Left ventricle myocardium inferior (tissue), 1 donor: ENCODE measurements around the gene TSPEAR. TPM values are rescaled to one million over a fixed set of nuclear protein-coding genes. Genes with fewer than 3 reads are reported as not detected.

ENCODE experiments used
- DNase-seq: peaks from one replicate; pipeline ENCODE4 v3.0.0-alpha.2; 2020
- H3K27ac ChIP-seq: fragments of 200-600 bp; replicated peaks from 2 replicates; pipeline ENCODE4 v1.8.0; 2021
- H3K27me3 ChIP-seq: fragments of 200-600 bp; 2 replicates; pipeline ENCODE4 v1.8.0; 2021; ENCODE audit warnings: low read depth
- H3K36me3 ChIP-seq: fragments of 200-600 bp; 2 replicates; pipeline ENCODE4 v1.8.0; 2021
- H3K4me1 ChIP-seq: fragments of 200-600 bp; 2 replicates; pipeline ENCODE4 v1.8.0; 2021
- H3K4me3 ChIP-seq: fragments of 200-600 bp; 2 replicates; pipeline ENCODE4 v1.8.0; 2021; ENCODE audit warnings: mild to moderate bottlenecking, moderate library complexity
- H3K9me3 ChIP-seq: fragments of 200-600 bp; replicated peaks from 2 replicates; pipeline ENCODE4 v1.8.0; 2021
- intact Hi-C: fragments of 100-400 bp; cut with micrococcal nuclease; formaldehyde crosslinking; loops from one replicate; pipeline ENCODE4 v1.11.0; 2022
- total RNA-seq: library from RNA; stranded (reverse); fragmentation: NEBNext Ultra II Directional; extraction: Animal tissue kit (Norgen Biotek cat#: 25700); gene quantifications from one replicate; pipeline ENCODE4 v1.2.1, GENCODE V29; 2021
- TF ChIP-seq, protein P1 (sequence below): fragments of 200-600 bp; IDR thresholded peaks from 2 replicates; pipeline ENCODE4 v1.8.0; 2021; ENCODE audit warnings: antibody characterized with exemption, mild to moderate bottlenecking, borderline replicate concordance
- donor health status: DM: no; HTN: yes; CAD: no; lungs with severe emphysema.

The TSPEAR gene
- total RNA-seq, 1 donor from 2014 or later, result 3.3 TPM

GRCh38 chr21:44609193-44609592 is 102.2 kb downstream of the TSPEAR start:
- Histone ChIP-seq H3K4me1 (no peaks in the 10 kb centered on the region), H3K4me3 (no peak overlapping the region), H3K27ac (no peak overlapping the region), H3K27me3 (peaks cover 23% of the 10 kb centered on the region), H3K9me3 (peaks cover 41% of the 10 kb centered on the region), H3K36me3 (no peaks in the 10 kb centered on the region)
- TF ChIP-seq, protein P1, sequence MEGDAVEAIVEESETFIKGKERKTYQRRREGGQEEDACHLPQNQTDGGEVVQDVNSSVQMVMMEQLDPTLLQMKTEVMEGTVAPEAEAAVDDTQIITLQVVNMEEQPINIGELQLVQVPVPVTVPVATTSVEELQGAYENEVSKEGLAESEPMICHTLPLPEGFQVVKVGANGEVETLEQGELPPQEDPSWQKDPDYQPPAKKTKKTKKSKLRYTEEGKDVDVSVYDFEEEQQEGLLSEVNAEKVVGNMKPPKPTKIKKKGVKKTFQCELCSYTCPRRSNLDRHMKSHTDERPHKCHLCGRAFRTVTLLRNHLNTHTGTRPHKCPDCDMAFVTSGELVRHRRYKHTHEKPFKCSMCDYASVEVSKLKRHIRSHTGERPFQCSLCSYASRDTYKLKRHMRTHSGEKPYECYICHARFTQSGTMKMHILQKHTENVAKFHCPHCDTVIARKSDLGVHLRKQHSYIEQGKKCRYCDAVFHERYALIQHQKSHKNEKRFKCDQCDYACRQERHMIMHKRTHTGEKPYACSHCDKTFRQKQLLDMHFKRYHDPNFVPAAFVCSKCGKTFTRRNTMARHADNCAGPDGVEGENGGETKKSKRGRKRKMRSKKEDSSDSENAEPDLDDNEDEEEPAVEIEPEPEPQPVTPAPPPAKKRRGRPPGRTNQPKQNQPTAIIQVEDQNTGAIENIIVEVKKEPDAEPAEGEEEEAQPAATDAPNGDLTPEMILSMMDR, result no peak
- intact Hi-C loops, result no loop called here
- no peak for DNase-seq

- H3K27me3 ChIP-seq, result peaks cover 28% of the 10 kb centered on the region
- H3K27ac ChIP-seq, result no peak overlapping the region
- TF ChIP-seq, protein P1, result no peak
- intact Hi-C loops, result no loop called here
- H3K4me3 ChIP-seq, result no peak overlapping the region
- no peak for DNase-seq
- peaks cover 36% of the 10 kb centered on the region for H3K9me3 ChIP-seq
- no peaks in the 10 kb centered on the region for H3K36me3 ChIP-seq
- H3K4me1 ChIP-seq, result no peaks in the 10 kb centered on the region
These were observed 104.9 kb downstream of the TSPEAR start for GRCh38 chr21:44606495-44606894.

DNA sequence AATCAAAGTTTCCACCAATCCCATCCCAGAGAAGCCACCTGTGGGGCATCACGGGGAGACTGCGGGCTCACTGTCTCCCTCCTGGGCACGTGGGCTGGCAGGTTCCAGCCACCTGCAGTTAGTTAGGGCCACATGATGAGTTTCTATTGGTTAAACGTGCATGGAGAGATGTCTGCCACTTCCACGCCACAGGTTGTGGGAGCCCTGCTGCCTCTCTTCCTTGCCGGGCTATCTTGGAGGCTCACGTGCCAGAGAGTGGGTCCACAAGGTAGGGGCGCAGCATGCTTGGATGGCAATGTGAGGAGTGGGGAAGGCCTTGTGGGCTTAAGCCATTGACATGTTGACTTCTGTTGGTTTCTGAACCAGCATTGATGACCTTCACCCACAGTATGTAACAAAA is 107.5 kb downstream of the TSPEAR start:
- intact Hi-C loops, result no loop called here
- TF ChIP-seq, protein P1, result no peak
- Histone ChIP-seq H3K27me3 (peaks cover 48% of the 10 kb centered on the region), H3K36me3 (no peaks in the 10 kb centered on the region), H3K4me3 (no peak overlapping the region), H3K4me1 (no peaks in the 10 kb centered on the region), H3K9me3 (peaks cover 10% of the 10 kb centered on the region), H3K27ac (no peak overlapping the region)
- no peak for DNase-seq

- TF ChIP-seq, protein P1, result no peak
- peaks cover 12% of the 10 kb centered on the region for H3K9me3 ChIP-seq
These were observed 108.1 kb downstream of the TSPEAR start for GRCh38 chr21:44603109-44603875.

DNA sequence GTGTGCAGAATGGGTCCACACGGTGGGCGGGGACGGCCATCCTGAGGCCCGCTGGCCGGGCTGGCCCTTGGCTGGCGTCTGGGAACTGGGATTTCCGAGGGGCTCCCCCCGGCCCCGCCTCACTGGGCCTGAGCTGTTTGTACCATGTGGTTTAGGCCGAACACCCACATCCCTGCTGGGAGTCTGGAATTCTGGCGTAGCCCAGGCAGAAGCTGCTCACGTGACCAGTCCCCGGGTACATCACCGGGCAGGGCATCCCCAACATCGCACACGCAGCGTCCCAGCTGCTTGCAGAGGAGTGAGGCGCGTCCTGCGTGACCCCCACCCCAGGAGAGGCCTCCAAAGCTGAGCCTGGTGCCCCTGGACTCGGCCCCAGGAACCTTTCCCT is 108.9 kb downstream of the TSPEAR start:
- peaks cover 15% of the 10 kb centered on the region for H3K9me3 ChIP-seq
- no peaks in the 10 kb centered on the region for H3K36me3 ChIP-seq
- H3K27ac ChIP-seq, result no peak overlapping the region
- no peak for DNase-seq
- peaks cover 56% of the 10 kb centered on the region for H3K27me3 ChIP-seq
- no peaks in the 10 kb centered on the region for H3K4me1 ChIP-seq
- TF ChIP-seq, protein P1, result no peak
- no peak overlapping the region for H3K4me3 ChIP-seq
- intact Hi-C loops, result no loop called here

More at GRCh38 chr21:44603109-44603875, 108.1 kb downstream of the TSPEAR start:
- H3K4me3 ChIP-seq, result no peak overlapping the region
- H3K36me3 ChIP-seq, result no peaks in the 10 kb centered on the region
- peaks cover 52% of the 10 kb centered on the region for H3K27me3 ChIP-seq
- no peaks in the 10 kb centered on the region for H3K4me1 ChIP-seq
- DNase-seq, result no peak
- H3K27ac ChIP-seq, result no peak overlapping the region
- intact Hi-C loops, result no loop called here
